ENCODE results near the gene GPSM3. TPM values are rescaled to one million over a fixed set of nuclear protein-coding genes. Genes with fewer than 3 reads are reported as not detected.

Gene GPSM3
- total and polyA plus RNA-seq, 2 of the 13 experiments (the other 11 are each of a cell fraction or from before 2014, with no cell fraction given): 0.18 to 6.2 TPM

DNA sequence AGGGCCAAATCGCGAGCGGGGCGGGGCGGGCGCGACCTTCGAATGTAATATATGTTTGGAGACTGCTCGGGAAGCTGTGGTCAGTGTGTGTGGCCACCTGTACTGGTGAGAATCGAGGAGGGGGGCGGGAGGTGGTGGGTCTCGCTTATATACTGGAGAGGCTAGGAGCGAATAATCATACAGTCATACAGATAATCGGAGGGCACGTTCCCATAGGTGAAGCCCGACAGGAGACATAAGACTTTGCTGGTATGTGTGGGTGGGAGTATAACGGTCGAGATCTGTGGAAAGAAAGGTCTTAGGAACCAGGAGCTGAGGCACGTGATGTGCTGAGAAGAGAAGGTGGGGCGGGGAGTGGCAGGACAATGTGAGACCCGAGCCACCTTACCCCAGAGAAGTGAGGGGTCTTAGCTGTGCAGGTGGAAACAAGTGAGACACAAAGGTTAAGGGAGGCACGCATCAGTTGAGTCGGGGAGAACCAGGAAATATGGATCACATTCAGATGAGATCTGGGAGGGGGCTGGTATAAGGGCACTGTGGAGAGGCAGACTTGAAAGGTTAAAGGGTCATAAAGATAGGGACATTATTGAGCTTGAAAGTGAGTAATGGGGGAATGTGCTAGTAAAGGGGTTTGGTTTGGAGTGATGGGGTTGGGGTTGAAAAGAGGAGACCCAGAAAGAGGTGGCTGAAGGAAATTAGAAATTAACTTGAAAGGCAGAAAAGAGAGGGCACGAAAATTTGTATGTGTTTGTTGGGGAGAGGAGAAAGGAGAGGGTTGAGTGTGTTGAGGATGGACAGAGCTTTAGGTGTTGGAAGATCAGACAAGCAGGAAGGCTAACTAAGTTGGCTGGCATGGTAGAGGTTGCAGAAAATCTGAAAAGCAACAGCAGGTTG lies 13.6 kb downstream of the GPSM3 start (continued):
- TF ChIP-seq, protein P1, sequence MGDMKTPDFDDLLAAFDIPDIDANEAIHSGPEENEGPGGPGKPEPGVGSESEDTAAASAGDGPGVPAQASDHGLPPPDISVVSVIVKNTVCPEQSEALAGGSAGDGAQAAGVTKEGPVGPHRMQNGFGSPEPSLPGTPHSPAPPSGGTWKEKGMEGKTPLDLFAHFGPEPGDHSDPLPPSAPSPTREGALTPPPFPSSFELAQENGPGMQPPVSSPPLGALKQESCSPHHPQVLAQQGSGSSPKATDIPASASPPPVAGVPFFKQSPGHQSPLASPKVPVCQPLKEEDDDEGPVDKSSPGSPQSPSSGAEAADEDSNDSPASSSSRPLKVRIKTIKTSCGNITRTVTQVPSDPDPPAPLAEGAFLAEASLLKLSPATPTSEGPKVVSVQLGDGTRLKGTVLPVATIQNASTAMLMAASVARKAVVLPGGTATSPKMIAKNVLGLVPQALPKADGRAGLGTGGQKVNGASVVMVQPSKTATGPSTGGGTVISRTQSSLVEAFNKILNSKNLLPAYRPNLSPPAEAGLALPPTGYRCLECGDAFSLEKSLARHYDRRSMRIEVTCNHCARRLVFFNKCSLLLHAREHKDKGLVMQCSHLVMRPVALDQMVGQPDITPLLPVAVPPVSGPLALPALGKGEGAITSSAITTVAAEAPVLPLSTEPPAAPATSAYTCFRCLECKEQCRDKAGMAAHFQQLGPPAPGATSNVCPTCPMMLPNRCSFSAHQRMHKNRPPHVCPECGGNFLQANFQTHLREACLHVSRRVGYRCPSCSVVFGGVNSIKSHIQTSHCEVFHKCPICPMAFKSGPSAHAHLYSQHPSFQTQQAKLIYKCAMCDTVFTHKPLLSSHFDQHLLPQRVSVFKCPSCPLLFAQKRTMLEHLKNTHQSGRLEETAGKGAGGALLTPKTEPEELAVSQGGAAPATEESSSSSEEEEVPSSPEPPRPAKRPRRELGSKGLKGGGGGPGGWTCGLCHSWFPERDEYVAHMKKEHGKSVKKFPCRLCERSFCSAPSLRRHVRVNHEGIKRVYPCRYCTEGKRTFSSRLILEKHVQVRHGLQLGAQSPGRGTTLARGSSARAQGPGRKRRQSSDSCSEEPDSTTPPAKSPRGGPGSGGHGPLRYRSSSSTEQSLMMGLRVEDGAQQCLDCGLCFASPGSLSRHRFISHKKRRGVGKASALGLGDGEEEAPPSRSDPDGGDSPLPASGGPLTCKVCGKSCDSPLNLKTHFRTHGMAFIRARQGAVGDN (CRISPR knock-in tag; IDR thresholded peaks at IDR 0.05): peak; percentile 3
- peak; percentile 15; the same call in 1 of the 2 replicates for TF ChIP-seq ZBTB38 (CRISPR knock-in tag; IDR thresholded peaks at IDR 0.05)
- no peak for TF ChIP-seq ZNF180 (CRISPR knock-in tag; IDR thresholded peaks at IDR 0.05; ENCODE audit: borderline replicate concordance, low read depth)
- no peak for TF ChIP-seq ZFP41 (CRISPR knock-in tag; IDR thresholded peaks at IDR 0.05; ENCODE audit: borderline replicate concordance)
- TF ChIP-seq BRD4 (CRISPR knock-in tag; IDR thresholded peaks at IDR 0.05): peak; percentile 70; the same call in 1 of the 2 replicates
- TF ChIP-seq ZBTB7A (CRISPR knock-in tag; IDR thresholded peaks at IDR 0.05): no peak
- peak; percentile 55 for TF ChIP-seq TAF1 (CRISPR knock-in tag; IDR thresholded peaks at IDR 0.05)
- TF ChIP-seq, protein P2, sequence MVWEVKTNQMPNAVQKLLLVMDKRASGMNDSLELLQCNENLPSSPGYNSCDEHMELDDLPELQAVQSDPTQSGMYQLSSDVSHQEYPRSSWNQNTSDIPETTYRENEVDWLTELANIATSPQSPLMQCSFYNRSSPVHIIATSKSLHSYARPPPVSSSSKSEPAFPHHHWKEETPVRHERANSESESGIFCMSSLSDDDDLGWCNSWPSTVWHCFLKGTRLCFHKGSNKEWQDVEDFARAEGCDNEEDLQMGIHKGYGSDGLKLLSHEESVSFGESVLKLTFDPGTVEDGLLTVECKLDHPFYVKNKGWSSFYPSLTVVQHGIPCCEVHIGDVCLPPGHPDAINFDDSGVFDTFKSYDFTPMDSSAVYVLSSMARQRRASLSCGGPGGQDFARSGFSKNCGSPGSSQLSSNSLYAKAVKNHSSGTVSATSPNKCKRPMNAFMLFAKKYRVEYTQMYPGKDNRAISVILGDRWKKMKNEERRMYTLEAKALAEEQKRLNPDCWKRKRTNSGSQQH (CRISPR knock-in tag; IDR thresholded peaks at IDR 0.05; ENCODE audit: low read depth): 0 out of 2 replicates have a peak, but pooled peaks have one; percentile 19
- 0 out of 2 replicates have a peak, but pooled peaks have one; percentile 23 for TF ChIP-seq ZNF160 (CRISPR knock-in tag; IDR thresholded peaks at IDR 0.05)
- peak; percentile 31; the same call in 1 of the 2 replicates for TF ChIP-seq MED1 (CRISPR knock-in tag; IDR thresholded peaks at IDR 0.05)
- 0 out of 2 replicates have a peak, but pooled peaks have one; percentile 45 for TF ChIP-seq ZNF296 (CRISPR knock-in tag; conservative IDR thresholded peaks at IDR 0.05)
- TF ChIP-seq KLF6 (CRISPR knock-in tag; IDR thresholded peaks at IDR 0.05): no peak
- TF ChIP-seq, protein P3, sequence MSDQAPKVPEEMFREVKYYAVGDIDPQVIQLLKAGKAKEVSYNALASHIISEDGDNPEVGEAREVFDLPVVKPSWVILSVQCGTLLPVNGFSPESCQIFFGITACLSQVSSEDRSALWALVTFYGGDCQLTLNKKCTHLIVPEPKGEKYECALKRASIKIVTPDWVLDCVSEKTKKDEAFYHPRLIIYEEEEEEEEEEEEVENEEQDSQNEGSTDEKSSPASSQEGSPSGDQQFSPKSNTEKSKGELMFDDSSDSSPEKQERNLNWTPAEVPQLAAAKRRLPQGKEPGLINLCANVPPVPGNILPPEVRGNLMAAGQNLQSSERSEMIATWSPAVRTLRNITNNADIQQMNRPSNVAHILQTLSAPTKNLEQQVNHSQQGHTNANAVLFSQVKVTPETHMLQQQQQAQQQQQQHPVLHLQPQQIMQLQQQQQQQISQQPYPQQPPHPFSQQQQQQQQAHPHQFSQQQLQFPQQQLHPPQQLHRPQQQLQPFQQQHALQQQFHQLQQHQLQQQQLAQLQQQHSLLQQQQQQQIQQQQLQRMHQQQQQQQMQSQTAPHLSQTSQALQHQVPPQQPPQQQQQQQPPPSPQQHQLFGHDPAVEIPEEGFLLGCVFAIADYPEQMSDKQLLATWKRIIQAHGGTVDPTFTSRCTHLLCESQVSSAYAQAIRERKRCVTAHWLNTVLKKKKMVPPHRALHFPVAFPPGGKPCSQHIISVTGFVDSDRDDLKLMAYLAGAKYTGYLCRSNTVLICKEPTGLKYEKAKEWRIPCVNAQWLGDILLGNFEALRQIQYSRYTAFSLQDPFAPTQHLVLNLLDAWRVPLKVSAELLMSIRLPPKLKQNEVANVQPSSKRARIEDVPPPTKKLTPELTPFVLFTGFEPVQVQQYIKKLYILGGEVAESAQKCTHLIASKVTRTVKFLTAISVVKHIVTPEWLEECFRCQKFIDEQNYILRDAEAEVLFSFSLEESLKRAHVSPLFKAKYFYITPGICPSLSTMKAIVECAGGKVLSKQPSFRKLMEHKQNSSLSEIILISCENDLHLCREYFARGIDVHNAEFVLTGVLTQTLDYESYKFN (CRISPR knock-in tag; conservative IDR thresholded peaks at IDR 0.05): 0 out of 2 replicates have a peak, but pooled peaks have one; percentile 1
- 0 out of 2 replicates have a peak, but pooled peaks have one; percentile 33 for TF ChIP-seq ZC3H4 (CRISPR knock-in tag; IDR thresholded peaks at IDR 0.05; ENCODE audit: borderline replicate concordance)
- TF ChIP-seq ZFP37 (CRISPR knock-in tag; IDR thresholded peaks at IDR 0.05; ENCODE audit: borderline replicate concordance): 0 out of 2 replicates have a peak, but pooled peaks have one; percentile 71
- no peak for TF ChIP-seq ZNF674 (CRISPR knock-in tag; IDR thresholded peaks at IDR 0.05; ENCODE audit: low read depth)
- TF ChIP-seq KAT7 (CRISPR knock-in tag; IDR thresholded peaks at IDR 0.05; ENCODE audit: borderline replicate concordance): peak; percentile 48; the same call in 1 of the 2 replicates
- no peak for TF ChIP-seq ZNF619 (CRISPR knock-in tag; IDR thresholded peaks at IDR 0.05)
- TF ChIP-seq GATA4 (IDR thresholded peaks at IDR 0.05; ENCODE audit: borderline replicate concordance, low read depth): peak; percentile 45; the same call in 1 of the 2 replicates
- peak; percentile 62; the same call in 1 of the 2 replicates for TF ChIP-seq SMAD3 (CRISPR knock-in tag; IDR thresholded peaks at IDR 0.05)
